GM10847 (cell line): ENCODE data around the gene ZBTB49.

Source experiments
- POLR2A ChIP-seq: IDR thresholded peaks from 2 replicates; pipeline ENCODE4 v1.6.1; 2011; ENCODE audit not compliant: insufficient read length; ENCODE audit errors: extremely low read depth

ZBTB49 gene

DNA sequence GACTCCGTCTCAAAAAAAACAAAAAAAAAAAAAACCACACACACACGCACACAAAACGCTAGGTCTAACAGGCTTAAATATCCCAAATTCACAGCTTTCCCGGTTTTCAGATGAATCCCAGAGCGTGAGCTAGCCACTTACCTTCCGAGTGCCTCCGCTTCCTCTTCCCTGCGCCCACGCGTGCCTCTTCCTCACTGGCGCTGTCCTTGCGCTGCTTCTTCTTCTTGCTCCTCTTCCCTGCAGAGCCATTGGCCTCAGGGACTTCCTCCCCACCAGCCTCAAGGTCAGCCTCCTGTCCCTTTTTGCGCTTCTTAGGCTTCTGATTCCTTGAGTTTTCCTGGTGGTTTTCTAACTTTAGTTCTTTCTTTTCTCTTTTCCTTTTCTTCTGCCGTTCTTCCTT is 15.8 kb upstream of the ZBTB49 start:
- no peak for TF ChIP-seq POLR2A

DNA sequence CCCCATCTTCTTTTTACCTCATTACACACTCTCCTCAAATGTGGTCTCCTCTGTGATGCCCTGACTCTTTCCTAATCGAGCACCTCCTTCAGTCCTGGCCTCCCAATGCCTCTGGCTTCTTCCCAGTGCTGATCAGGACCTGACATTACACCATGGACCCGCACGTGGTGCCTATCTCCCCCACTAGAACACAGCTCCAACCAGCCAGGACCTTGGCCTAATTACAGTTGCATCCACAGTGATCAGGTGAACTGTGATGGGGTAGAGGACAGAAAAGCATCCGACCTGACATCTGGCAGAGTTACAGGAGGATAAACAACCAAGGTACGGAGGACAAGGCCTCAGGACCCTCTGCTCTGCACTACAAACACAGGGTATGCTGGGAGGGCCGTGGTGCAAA is 12.5 kb upstream of the ZBTB49 start:
- no peak for TF ChIP-seq POLR2A

DNA sequence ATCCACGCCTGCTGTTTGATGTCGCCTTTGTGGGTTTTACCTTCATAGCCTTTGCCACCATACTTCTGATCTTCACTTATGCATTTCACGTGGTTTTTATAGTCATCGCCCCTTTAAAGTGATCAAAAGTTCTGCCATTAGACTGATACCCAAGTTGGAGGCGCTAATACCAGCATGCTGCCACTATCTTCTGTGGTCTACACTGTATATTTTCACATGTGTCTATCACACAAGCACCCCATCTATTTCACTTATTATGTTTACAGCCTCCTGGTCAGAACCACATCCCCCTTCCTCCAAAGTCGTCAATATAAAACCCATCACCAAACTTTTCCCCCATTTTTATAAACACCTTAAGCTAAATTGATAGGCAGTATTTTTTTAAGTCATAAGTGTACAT is 8.3 kb upstream of the ZBTB49 start:
- TF ChIP-seq POLR2A, result no peak

DNA sequence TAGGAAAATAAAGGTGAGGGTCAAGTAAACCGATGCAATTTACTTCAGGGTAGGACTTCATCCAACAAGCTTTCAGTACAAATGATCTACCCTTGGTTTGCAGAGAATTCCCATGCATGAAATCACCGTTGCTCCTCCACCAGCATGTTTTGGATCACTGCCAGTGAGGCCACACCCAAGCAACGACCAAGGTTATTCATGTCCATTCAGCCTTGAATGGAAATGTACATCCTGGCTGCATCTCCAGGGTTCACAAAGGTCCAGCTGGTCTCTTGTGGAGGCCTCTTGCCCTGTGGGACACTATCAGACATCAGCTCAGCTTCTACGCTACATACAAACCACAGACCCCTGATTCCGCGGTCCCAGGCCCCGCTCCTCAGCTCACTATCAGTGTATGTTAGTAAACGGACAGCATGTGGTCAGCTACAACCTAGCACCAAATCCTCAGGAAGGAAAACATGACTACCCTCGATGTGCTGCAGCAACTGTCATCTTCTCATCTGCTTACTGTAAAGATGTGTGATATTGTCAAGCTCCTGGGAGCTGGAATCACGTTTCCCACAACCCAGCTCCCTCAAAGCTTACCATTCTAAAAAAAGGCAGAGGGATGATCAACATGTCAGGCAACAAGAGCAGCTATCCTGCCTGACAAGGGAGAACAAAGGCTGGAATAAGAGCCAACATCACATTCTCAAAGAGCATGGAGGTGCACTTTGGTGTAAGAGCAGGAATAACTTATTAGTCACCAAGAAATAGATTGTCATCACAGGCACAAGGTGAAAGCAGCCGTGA is 5.0 kb upstream of the ZBTB49 start:
- no peak for TF ChIP-seq POLR2A

DNA sequence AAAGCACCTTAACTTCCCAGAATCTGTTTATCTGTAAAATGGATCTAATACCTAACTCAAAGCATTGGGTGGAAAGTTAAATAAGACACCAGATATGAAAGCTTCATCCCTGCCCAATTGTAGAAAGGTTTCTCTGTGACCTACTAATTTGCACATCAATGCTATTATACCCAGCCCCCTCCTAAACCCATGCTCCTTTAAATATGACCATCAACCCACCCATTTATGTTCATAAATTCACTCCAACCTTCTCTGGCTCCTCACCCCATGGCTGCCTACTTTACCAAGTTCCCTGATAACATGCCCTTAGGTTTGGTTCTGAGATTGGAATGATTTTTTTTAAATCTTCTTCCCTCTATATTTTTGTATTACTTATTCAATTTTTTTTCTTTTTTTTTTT is 2.0 kb upstream of the ZBTB49 start:
- TF ChIP-seq POLR2A, result no peak

DNA sequence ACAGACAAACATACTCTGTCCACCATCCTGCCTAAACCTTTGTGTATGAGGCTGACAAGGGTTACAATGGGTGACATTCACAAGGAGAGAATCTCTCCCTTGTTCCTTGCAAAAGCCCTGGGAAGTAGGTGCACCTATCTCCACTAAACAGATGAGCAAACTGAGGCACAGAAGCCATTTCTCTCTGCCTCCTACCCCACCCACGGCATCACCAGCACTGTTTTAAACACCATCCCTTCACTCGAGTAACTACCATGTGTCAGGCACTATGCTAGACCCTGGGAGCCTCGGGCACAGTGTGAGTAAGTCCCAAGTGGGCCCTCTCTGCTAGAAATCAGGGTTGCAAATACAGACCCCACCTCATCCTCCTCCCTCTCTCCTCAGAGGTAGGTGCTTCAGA is 996 bp upstream of the ZBTB49 start:
- TF ChIP-seq POLR2A, result no peak

DNA sequence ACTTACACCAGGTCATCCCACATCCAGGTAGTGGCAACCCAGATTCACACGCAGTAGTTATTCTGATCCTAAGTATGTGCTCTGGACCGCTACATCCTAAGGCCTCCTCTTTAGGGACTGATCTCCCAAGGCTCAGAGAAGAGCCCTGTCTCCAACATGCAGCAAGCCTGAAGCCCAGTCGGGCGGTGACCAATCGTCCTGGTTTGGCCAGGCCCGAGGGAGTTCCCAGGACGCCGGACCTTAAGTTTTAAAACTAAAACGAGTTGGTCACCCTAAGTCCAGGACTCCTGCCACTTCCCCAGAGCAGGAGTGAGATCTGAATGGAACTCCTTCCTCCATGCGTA is 482 bp upstream of the ZBTB49 start:
- TF ChIP-seq POLR2A, result no peak

DNA sequence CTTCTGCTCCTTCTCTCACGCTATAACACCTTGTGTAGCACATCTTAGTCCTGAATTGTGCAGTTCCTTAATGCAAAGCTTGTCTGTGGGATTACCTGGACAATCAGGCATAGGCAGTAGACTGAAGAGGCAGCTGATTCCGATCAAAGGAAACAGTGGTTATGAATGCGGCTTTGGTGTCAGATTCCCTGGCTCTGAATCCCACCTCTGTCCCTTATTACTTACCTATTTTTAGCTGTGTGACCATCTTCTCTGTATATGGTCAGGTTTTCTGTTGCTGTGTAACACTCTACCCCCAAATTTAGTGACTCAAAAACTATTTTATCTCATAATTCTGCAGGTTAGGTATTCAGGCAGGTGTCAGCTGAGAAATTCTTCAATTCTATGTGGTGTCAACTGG is 3.2 kb downstream of the ZBTB49 start:
- TF ChIP-seq POLR2A, result no peak

DNA sequence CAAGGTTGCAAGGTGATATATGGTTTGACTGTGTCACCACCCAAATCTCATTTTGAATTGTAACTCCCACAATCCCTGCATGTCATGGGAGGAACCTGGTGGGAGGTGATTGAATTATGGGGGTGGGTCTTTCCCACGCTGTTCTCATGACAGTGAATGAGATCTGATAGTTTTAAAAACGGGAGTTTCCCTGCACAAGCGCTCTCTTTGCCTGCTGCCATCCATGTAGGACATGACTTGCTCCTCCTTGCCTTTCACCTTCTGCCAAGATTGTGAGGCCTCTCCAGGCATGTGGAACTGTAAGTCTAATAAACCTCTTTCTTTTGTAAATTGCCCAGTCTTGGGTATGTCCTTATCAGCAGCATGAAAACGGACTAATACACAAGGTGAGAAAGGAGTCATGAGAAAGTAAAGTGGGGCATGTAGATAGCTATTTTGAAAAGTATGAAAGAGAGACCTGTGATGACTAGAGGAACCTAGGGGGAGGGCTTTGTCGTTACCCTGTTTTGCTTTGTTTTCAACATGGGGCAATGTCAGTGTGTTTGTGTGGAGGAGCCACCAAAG is 6.3 kb downstream of the ZBTB49 start:
- no peak for TF ChIP-seq POLR2A

DNA sequence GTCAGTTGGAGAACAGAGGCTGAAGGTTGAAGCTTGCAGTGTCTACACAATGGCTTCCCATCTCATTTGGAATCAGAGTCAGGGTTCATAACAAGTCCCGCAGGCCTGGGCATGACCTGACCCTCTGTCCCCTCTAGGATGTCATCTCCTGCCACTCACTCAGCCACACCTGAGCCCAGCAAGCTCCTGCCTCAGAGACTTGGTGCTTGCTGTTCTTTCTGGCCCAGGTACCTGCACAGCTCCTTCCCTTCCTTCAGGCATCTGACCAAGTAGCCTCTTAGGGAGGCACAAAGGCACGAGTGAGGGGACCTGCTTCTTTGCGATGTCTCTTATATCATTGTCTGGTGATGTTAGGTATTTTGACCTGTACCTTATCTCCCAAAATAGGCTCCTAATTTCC is 9.0 kb downstream of the ZBTB49 start:
- no peak for TF ChIP-seq POLR2A

DNA sequence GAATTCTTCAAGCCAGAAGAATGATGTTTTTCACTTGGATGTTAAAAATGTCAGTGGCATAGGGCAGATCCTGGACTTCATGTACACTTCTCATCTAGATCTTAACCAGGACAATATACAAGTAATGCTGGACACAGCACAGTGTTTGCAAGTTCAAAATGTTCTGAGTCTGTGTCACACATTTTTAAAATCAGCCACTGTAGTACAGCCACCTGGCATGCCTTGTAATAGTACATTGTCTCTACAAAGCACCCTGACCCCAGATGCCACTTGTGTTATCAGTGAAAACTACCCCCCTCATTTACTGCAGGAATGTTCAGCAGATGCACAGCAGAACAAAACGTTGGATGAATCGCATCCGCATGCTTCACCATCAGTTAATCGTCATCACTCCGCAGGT is 11.9 kb downstream of the ZBTB49 start:
- no peak for TF ChIP-seq POLR2A

DNA sequence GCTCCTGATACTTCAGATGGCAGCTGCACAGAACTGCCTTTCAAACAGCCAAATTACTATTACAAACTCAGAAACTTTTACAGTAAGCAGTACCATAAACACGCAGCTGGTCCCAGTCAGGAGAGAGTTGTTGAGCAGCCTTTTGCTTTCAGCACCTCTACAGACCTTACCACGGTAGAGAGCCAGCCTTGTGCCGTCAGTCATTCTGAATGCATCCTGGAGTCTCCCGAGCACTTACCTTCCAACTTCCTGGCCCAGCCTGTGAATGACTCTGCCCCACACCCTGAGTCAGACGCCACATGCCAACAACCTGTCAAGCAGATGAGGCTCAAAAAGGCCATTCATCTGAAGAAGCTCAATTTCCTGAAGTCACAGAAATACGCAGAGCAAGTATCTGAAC is 12.4 kb downstream of the ZBTB49 start:
- no peak for TF ChIP-seq POLR2A

DNA sequence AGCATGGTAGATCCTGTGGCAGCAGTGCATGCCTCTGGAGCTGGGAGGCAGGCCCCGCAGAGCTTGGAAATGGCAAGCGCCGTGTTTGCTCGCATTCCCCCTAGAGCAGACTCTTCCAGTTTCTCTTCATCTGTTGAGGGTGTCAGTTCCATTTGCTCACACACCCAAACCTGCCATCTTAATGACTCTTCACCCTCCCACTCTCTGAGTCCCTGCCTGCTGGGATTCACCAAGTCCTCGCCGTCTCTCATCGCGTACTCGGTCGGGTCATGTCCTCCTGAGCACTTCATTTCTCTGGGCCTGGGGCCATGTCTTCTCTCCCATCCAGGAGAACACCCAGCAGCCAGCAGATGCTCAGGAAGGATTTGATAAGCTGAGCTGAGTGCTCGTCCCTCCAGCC is 16.9 kb downstream of the ZBTB49 start:
- TF ChIP-seq POLR2A, result no peak

DNA sequence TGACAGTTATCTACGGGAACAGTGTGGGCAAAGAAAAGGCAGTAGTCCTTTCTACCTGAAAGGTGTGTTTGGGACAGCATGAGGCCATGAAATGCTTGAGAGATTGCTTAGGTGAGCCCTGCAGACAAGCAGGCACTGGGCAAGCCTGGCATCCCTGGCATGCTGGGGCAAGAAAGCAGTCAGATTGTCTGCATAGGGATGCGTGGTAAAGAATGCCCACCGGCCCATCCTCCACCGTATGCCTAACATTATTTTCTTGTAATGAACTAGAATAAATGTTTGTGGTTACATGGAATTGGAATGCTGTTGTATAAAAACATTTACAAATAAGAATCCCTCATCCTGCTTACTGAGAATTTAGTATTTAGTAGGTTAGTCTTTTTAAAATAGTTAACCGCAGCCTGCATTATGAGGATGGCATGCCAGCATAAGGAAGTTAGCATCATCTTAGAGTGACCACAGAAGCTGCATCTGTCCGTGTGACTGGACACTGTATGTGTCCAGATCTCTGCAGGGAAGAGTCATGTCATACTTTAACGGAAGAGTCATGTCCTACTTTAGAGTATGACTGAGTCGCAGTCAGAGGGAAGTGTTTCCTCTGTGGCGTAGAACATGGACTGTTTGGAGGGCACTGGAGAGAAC is 18.9 kb downstream of the ZBTB49 start:
- no peak for TF ChIP-seq POLR2A

DNA sequence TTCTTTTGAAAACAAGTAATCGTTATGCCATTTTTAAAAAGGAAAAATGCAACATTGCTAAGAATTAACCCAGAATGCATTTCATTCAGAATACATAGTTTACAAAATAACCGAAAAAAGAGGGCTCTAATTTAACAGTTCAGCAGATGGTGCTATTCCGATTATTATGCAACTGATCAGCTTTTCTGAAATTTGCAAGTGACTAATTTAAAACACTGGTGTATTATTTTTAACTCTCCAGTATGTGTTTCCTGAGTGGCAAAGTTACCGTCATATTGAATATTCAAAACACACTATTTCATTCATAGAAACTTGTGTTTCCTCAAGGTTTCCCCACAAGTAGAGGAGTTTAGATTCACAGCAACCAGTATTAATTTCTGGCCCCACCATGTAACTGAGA is 21.1 kb downstream of the ZBTB49 start:
- no peak for TF ChIP-seq POLR2A

DNA sequence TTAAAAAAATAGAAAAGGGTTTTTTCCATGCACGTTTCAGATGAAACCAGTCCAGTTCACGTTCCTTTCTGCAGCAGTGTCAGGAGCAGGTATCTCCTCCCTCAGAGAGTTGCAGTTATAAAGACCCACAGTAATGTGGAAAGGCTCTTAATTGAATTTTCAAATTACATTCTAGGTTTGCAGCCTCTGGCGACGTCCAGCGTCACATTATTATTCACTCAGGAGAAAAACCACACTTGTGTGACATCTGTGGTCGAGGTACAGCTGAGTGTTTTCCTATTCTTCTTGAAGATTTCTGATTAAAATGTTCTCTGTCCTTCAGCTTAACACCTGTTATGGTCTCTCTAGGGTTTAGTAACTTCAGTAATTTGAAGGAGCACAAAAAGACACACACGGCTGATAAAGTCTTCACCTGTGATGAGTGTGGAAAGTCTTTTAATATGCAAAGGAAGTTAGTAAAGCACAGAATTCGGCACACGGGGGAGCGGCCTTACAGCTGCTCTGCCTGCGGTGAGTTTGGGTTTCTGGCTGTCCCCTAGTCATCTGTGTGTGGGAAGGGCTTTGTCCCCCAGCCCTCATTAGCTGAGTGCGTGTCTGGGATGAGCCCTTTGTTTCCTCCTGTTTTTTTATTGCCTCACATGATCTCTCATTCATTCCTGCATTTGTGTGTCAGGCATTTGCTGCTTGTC is 25.6 kb downstream of the ZBTB49 start:
- TF ChIP-seq POLR2A, result no peak

DNA sequence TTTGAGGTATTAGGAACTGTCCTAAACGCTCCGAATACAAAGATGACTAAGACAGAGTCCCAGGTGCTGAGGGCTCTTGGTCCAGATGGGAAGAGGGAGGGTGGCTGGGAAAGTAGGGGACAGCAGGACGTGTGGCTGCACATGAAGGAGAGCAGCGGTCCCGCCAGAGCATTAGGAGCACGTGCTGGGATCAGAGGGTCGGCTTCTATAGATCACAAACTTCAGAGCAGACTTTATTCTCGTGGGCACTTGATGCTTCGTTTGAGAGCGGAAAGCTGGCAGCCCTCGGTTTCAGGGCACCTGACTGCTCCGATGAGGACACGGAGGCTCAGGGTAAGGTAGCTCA is 26.1 kb downstream of the ZBTB49 start:
- TF ChIP-seq POLR2A, result no peak
